GM23338 (cell line): ENCODE measurements around the gene ADORA1. TPM values are rescaled to one million over a fixed set of nuclear protein-coding genes. Genes with fewer than 3 reads are reported as not detected.

Experiments used
- ATAC-seq: fragments of 200-7000 bp; cut with Tn5 transposase; 3 replicates; pipeline ENCODE4 v1.9.1; 2020
- DNase-seq: peaks from one replicate; pipeline ENCODE4 v3.0.0-alpha.2; 2015; ENCODE audit warnings: low spot score
- H2AFZ ChIP-seq: fragments of 200-600 bp; sonication (generic); 2 replicates; pipeline ENCODE4 v1.8.0; 2016; ENCODE audit warnings: antibody characterized with exemption, mild to moderate bottlenecking, moderate library complexity
- H3F3A ChIP-seq: fragments of 200-600 bp; sonication (generic); replicated peaks from 2 replicates; pipeline ENCODE4 v1.8.0; 2017; ENCODE audit warnings: antibody characterized with exemption, mixed run types, low read depth
- H3K27ac ChIP-seq: fragments of 200-600 bp; sonication (generic); 2 replicates; pipeline ENCODE4 v1.6.1; 2016; ENCODE audit warnings: low read depth
- H3K27me3 ChIP-seq: fragments of 200-600 bp; sonication (generic); 2 replicates; pipeline ENCODE4 v1.8.0; 2016; ENCODE audit warnings: mild to moderate bottlenecking, mixed run types, moderate library complexity; ENCODE audit not compliant: insufficient read depth
- H3K36me3 ChIP-seq: fragments of 200-600 bp; sonication (generic); 2 replicates; pipeline ENCODE4 v1.8.0; 2016; ENCODE audit warnings: mild to moderate bottlenecking; ENCODE audit not compliant: insufficient read depth
- H3K4me1 ChIP-seq: fragments of 200-600 bp; sonication (generic); 2 replicates; pipeline ENCODE4 v1.8.0; 2016; ENCODE audit warnings: mild to moderate bottlenecking, moderate library complexity; ENCODE audit not compliant: insufficient read depth
- H3K4me2 ChIP-seq: fragments of 200-600 bp; sonication (generic); 2 replicates; pipeline ENCODE4 v1.7.1; 2017; ENCODE audit warnings: mixed run types
- H3K4me3 ChIP-seq: fragments of 200-600 bp; sonication (generic); 2 replicates; pipeline ENCODE4 v1.6.1; 2016; ENCODE audit warnings: mixed run types
- H3K79me2 ChIP-seq: fragments of 200-600 bp; sonication (generic); replicated peaks from 2 replicates; pipeline ENCODE4 v1.8.0; 2017; ENCODE audit warnings: mild to moderate bottlenecking; ENCODE audit not compliant: insufficient read depth
- H3K9me2 ChIP-seq: fragments of 200-600 bp; sonication (generic); 2 replicates; pipeline ENCODE4 v1.8.0; 2017; ENCODE audit not compliant: insufficient read depth
- H4K20me1 ChIP-seq: fragments of 200-600 bp; sonication (generic); replicated peaks from 2 replicates; pipeline ENCODE4 v1.8.0; 2017; ENCODE audit warnings: mild to moderate bottlenecking; ENCODE audit not compliant: insufficient read depth
- H3K27ac Mint-ChIP-seq: 2 replicates; pipeline ENCODE4 v1.8.0; 2020; ENCODE audit warnings: inconsistent platforms, mild to moderate bottlenecking, moderate library complexity, mixed read lengths
- H3K27me3 Mint-ChIP-seq: 3 replicates; pipeline ENCODE4 v1.8.0; 2022; ENCODE audit warnings: low read depth, mild to moderate bottlenecking, moderate library complexity, mixed read lengths, inconsistent platforms; ENCODE audit not compliant: insufficient read depth, poor library complexity
- H3K36me3 Mint-ChIP-seq: 3 replicates; pipeline ENCODE4 v1.8.0; 2021; ENCODE audit warnings: low read depth, mild to moderate bottlenecking, inconsistent platforms, moderate library complexity, mixed read lengths
- H3K4me1 Mint-ChIP-seq: 3 replicates; pipeline ENCODE4 v1.8.0; 2020; ENCODE audit warnings: mild to moderate bottlenecking, inconsistent platforms, mixed read lengths
- H3K4me3 Mint-ChIP-seq: 3 replicates; pipeline ENCODE4 v1.8.0; 2021; ENCODE audit warnings: moderate library complexity, mild to moderate bottlenecking, inconsistent platforms, mixed read lengths
- H3K9me3 Mint-ChIP-seq: 3 replicates; pipeline ENCODE4 v1.8.0; 2020; ENCODE audit warnings: moderate library complexity, mild to moderate bottlenecking, inconsistent platforms, mixed read lengths
- CREB1 ChIP-seq: fragments of 250-450 bp; sonication (Bioruptor Pico); IDR thresholded peaks from 2 replicates; pipeline ENCODE4 v1.5.0; 2020; ENCODE audit warnings: low read depth, mild to moderate bottlenecking, moderate library complexity
- ETS1 ChIP-seq: IDR thresholded peaks from 2 replicates; pipeline ENCODE4 v1.6.1; 2016; ENCODE audit warnings: antibody characterized with exemption
- JUNB ChIP-seq: IDR thresholded peaks from one replicate; pipeline ENCODE4 v1.6.1; 2016; ENCODE audit warnings: antibody characterized with exemption; ENCODE audit not compliant: unreplicated experiment
- STAT1 ChIP-seq: IDR thresholded peaks from one replicate; pipeline ENCODE4 v1.6.1; 2016; ENCODE audit warnings: antibody characterized with exemption; ENCODE audit not compliant: unreplicated experiment
- ZNF114 ChIP-seq: fragments of 250-450 bp; sonication (Bioruptor Pico); IDR thresholded peaks from 2 replicates; pipeline ENCODE4 v1.5.0; 2020; ENCODE audit warnings: mild to moderate bottlenecking, moderate library complexity
- ZNF462 ChIP-seq: fragments of 250-450 bp; sonication (Bioruptor Pico); IDR thresholded peaks from 2 replicates; pipeline ENCODE4 v1.5.0; 2020; ENCODE audit warnings: mild to moderate bottlenecking, moderate library complexity
- polyA plus RNA-seq: library from polyadenylated mRNA; unstranded; fragments of >200 nt; fragmentation: Nextera tagmentation; extraction: Ambion mirVana; gene quantifications from 2 replicates; pipeline ENCODE4 v1.2.1, GENCODE V29; 2016
- total RNA-seq: library from RNA; depleted of rRNA; stranded (reverse); fragments of >200 nt; shearing (Covaris generic); gene quantifications from 2 replicates; pipeline ENCODE4 v1.2.3, GENCODE V29; 2014
- TF ChIP-seq, protein P1 (sequence below), 2 experiments: fragments of 200-600 bp in 1 of 2; sonication (generic) in 1 of 2; conservative IDR thresholded peaks; 2 replicates each; pipeline versions ENCODE4 v1.5.1 to v1.6.1; 2016 to 2017; ENCODE audit warnings: antibody characterized with exemption in 2 of 2, low read depth in 2 of 2, mild to moderate bottlenecking in 2 of 2, moderate library complexity in 1 of 2

ADORA1 gene
- total and polyA plus RNA-seq, 2 experiments from 2014 or later, result 0.63 to 1.8 TPM

GRCh38 chr1:203201516-203202205 lies 74.1 kb downstream of the ADORA1 start:
- Mint-ChIP-seq H3K4me3 (no peak overlapping the region), H3K9me3 (no peaks in the 10 kb centered on the region; the same call in 2 of the 3 replicates), H3K4me1 (peaks cover 5% of the 10 kb centered on the region), H3K27ac (no peak overlapping the region), H3K36me3 (no peaks in the 10 kb centered on the region), H3K27me3 (peaks cover 3% of the 10 kb centered on the region)
- Histone ChIP-seq H3K9me2 (0 out of 2 replicates have a peak, but pooled peaks cover 4% of the 10 kb centered on the region), H2AFZ (no peak overlapping the region), H3K27me3 (no peaks in the 10 kb centered on the region), H3K4me1 (no peaks in the 10 kb centered on the region), H3K4me2 (no peak overlapping the region), H3K79me2 (no peaks in the 10 kb centered on the region), H3K27ac (no peak overlapping the region), H3F3A (no peaks in the 10 kb centered on the region), H4K20me1 (no peaks in the 10 kb centered on the region), H3K4me3 (no peak overlapping the region), H3K36me3 (no peaks in the 10 kb centered on the region)
- no peak for DNase-seq
- ATAC-seq, result no peak
- TF ChIP-seq ZNF462 (CRISPR knock-in tag), result no peak
- no peak for TF ChIP-seq ZNF114
- TF ChIP-seq JUNB, result no peak
- no peak for TF ChIP-seq CREB1 (CRISPR knock-in tag)
- no peak for TF ChIP-seq STAT1
- TF ChIP-seq, protein P1, sequence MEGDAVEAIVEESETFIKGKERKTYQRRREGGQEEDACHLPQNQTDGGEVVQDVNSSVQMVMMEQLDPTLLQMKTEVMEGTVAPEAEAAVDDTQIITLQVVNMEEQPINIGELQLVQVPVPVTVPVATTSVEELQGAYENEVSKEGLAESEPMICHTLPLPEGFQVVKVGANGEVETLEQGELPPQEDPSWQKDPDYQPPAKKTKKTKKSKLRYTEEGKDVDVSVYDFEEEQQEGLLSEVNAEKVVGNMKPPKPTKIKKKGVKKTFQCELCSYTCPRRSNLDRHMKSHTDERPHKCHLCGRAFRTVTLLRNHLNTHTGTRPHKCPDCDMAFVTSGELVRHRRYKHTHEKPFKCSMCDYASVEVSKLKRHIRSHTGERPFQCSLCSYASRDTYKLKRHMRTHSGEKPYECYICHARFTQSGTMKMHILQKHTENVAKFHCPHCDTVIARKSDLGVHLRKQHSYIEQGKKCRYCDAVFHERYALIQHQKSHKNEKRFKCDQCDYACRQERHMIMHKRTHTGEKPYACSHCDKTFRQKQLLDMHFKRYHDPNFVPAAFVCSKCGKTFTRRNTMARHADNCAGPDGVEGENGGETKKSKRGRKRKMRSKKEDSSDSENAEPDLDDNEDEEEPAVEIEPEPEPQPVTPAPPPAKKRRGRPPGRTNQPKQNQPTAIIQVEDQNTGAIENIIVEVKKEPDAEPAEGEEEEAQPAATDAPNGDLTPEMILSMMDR (conservative IDR thresholded peaks at IDR 0.05; ENCODE audit: low read depth in 2 of 2), result no peak
- no peak for TF ChIP-seq ETS1
